MCF 10A (cell line): Measurements from ENCODE around the gene UBL7. TPM values are rescaled to one million over a fixed set of nuclear protein-coding genes. Genes with fewer than 3 reads are reported as not detected.

Experiments
- BruUV-seq: library from RNA; stranded (reverse); fragments of 400-500 nt; replicated peaks from 2 replicates; lab custom pipeline; 2021; lab: Mats Ljungman, UMichigan
- CTCF ChIA-PET: fragments of 300-600 bp; sonication (Branson Sonifier 250); formaldehyde crosslinking; extraction: SDS; loops from one replicate; lab custom pipeline; 2021; ENCODE audit warnings: antibody characterized with exemption, inconsistent platforms; lab: Yijun Ruan, JAX
- POLR2A ChIA-PET: fragments of 300-600, 350-650 bp; sonication (Branson Sonifier 250); formaldehyde crosslinking; extraction: SDS; loops from one replicate; lab custom pipeline; 2020; ENCODE audit warnings: antibody characterized with exemption, inconsistent platforms; lab: Yijun Ruan, JAX
- DNase-seq: peaks from one replicate; pipeline ENCODE4 v3.0.0-alpha.2; 2018; ENCODE audit not compliant: unreplicated experiment
- H3K27ac Mint-ChIP-seq: one replicate; pipeline ENCODE4 v1.8.0; 2022; ENCODE audit warnings: mild to moderate bottlenecking, low read depth, mixed read lengths; ENCODE audit not compliant: unreplicated experiment
- H3K27me3 Mint-ChIP-seq: one replicate; pipeline ENCODE4 v1.8.0; 2022; ENCODE audit warnings: mixed read lengths; ENCODE audit not compliant: insufficient read depth, unreplicated experiment
- H3K36me3 Mint-ChIP-seq: one replicate; pipeline ENCODE4 v1.8.0; 2022; ENCODE audit warnings: mild to moderate bottlenecking, moderate library complexity, mixed read lengths; ENCODE audit not compliant: insufficient read depth, unreplicated experiment
- H3K4me1 Mint-ChIP-seq: one replicate; pipeline ENCODE4 v1.8.0; 2022; ENCODE audit warnings: mixed read lengths; ENCODE audit not compliant: insufficient read depth, unreplicated experiment
- H3K4me3 Mint-ChIP-seq: one replicate; pipeline ENCODE4 v1.8.0; 2022; ENCODE audit warnings: mild to moderate bottlenecking, moderate library complexity, mixed read lengths; ENCODE audit not compliant: unreplicated experiment
- H3K9me3 Mint-ChIP-seq: one replicate; pipeline ENCODE4 v1.8.0; 2022; ENCODE audit warnings: mixed read lengths; ENCODE audit not compliant: unreplicated experiment
- intact Hi-C: fragments of 100-400 bp; cut with micrococcal nuclease; formaldehyde crosslinking; loops from 2 replicates; pipeline ENCODE4 v1.14.1; 2022
- total RNA-seq: library from RNA; stranded (reverse); gene quantifications from 2 replicates; pipeline ENCODE4 v1.2.3, GENCODE V29; 2022
- TF ChIP-seq, protein P1 (sequence below): fragments of 200-600 bp; IDR thresholded peaks from one replicate; pipeline ENCODE4 v1.8.0; 2022; ENCODE audit warnings: antibody characterized with exemption, mild to moderate bottlenecking; ENCODE audit not compliant: unreplicated experiment

Gene UBL7
- total RNA-seq, 1 experiment from 2014 or later: 56.4 TPM

DNA sequence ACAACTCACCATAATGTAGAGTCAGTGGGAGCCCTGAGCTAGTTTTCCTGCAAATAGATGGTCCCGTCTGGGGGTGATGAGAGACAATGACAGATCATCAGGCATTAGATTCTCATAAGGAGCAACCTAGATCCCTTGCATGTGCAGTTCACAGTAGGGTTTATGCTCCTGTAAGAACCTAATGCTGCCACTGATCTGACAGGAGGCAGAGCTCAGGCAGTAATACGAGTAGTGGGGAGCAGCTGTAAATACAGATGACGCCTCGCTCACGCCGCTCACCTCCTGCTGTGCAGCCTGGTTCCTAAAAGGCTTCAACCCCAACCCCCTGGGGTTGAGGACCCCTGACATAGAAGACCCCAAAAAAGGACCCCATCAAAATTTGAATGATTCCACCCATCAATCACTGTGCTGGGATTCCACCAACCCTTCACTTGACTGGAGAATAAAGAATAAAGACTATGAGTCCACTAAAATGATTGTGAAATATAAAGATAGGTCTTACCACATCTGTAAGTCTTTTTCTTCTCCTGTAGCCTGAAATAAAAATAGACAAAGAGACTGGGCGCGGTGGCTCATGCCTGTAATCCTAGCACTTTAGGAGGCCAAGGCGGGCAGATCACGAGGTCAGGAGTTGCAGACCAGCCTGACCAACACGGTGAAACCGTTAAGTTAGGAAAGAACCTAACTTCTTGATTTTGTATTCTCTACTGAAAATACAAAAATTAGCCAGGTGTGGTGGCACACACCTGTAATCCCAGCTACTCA, 9.9 kb upstream of the UBL7 start:
- Mint-ChIP-seq H3K4me1 (no peaks in the 10 kb centered on the region), H3K9me3 (no peaks in the 10 kb centered on the region), H3K4me3 (no peak overlapping the region), H3K36me3 (no peaks in the 10 kb centered on the region), H3K27ac (no peak overlapping the region), H3K27me3 (no peaks in the 10 kb centered on the region)
- POLR2A ChIA-PET: interaction anchor here (1.0 to 3.1 kb wide), 2 partner anchors 9 to 10 kb away, joined by 4 to 12 read pairs; partner anchors contain the start of gene UBL7
- TF ChIP-seq, protein P1, sequence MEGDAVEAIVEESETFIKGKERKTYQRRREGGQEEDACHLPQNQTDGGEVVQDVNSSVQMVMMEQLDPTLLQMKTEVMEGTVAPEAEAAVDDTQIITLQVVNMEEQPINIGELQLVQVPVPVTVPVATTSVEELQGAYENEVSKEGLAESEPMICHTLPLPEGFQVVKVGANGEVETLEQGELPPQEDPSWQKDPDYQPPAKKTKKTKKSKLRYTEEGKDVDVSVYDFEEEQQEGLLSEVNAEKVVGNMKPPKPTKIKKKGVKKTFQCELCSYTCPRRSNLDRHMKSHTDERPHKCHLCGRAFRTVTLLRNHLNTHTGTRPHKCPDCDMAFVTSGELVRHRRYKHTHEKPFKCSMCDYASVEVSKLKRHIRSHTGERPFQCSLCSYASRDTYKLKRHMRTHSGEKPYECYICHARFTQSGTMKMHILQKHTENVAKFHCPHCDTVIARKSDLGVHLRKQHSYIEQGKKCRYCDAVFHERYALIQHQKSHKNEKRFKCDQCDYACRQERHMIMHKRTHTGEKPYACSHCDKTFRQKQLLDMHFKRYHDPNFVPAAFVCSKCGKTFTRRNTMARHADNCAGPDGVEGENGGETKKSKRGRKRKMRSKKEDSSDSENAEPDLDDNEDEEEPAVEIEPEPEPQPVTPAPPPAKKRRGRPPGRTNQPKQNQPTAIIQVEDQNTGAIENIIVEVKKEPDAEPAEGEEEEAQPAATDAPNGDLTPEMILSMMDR: no peak
- CTCF ChIA-PET: interaction anchor here (1.0 kb wide), 1 partner anchor 32 kb away, joined by 3 read pairs; no protein-coding TSS in a partner anchor
- intact Hi-C loops: no loop called here
- BruUV-seq: no TSS peak
- no peak for DNase-seq

DNA sequence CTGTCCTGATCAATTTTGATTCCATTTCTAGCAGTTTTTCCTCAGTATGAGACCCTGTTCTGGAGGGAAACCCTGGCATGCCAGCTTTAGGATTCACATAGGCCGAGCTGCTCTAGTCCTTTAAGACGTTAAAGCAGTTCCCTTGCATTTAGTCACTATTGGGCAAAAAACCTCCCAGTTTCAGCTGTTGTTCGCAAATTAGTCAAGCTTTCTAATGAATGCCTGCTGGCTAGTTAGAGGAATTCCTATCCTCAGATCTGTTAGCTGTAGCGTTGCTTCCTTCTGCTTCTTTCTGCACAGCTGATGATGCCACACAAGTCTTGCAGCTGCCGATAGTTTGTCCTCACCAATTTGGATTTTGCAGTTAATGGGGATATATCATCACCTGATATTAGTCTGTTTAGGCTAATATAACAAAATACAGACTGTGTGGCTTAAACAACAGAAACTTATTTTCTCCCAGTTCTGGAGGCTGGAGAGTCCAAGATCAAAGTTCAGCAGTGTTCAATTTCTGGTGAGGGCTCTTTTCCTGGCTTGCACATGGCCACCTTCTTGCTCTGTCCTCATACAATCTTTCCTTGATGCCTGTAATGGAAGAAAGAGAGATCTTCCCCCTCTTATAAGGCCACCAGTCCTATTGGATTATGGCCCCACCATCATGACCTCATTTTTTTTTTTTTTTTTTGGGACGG, 7.5 kb upstream of the UBL7 start:
- no TSS peak for BruUV-seq

DNA sequence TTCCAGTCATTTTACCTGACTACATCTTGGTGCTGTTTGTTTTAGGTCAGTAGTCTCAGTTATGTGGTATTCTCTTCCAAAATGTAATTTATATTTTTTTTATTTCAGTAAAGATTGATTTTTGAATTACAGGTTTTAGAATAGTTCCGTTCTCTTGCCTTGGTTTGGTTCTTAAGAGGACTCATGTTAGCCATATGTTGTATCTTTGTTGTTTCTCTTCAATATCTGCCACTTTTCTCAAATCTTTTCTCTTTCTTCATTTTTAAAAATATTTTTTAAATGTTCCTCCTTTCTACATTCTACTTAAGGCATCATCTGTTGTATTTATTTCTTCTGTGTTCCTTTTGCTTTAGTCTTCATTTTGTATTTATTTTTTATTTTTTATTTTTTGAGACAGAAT, 5.6 kb upstream of the UBL7 start:
- ChIA-PET POLR2A (no interaction called here), CTCF (interaction anchor here (0.6 kb wide), 1 partner anchor 30 kb away, joined by 3 read pairs; no protein-coding TSS in a partner anchor)
- peaks cover 13% of the 10 kb centered on the region for H3K9me3 Mint-ChIP-seq
- no peak overlapping the region for H3K4me3 Mint-ChIP-seq
- TF ChIP-seq, protein P1: no peak
- no peaks in the 10 kb centered on the region for H3K36me3 Mint-ChIP-seq
- BruUV-seq: no TSS peak
- no peaks in the 10 kb centered on the region for H3K27me3 Mint-ChIP-seq
- H3K27ac Mint-ChIP-seq: no peak overlapping the region
- DNase-seq: no peak
- intact Hi-C loops: loop anchor here (10.0 kb wide), 2 partner anchors 148 to 298 kb away; partner anchors contain the start of gene CLK3
- H3K4me1 Mint-ChIP-seq: peaks cover 24% of the 10 kb centered on the region

More for the DNA sequence above, 7.5 kb upstream of the UBL7 start:
- intact Hi-C loops: loop anchor here (10.0 kb wide), 2 partner anchors 146 to 296 kb away; partner anchors contain the start of gene CLK3
- Mint-ChIP-seq H3K27ac (no peak overlapping the region), H3K4me1 (peaks cover 5% of the 10 kb centered on the region), H3K9me3 (peaks cover 9% of the 10 kb centered on the region), H3K4me3 (no peak overlapping the region), H3K36me3 (no peaks in the 10 kb centered on the region), H3K27me3 (no peaks in the 10 kb centered on the region)
- POLR2A ChIA-PET: interaction anchor here (0.6 kb wide), 1 partner anchor 256 kb away, joined by 3 read pairs; no protein-coding TSS in a partner anchor
- TF ChIP-seq, protein P1: no peak
- no peak for DNase-seq
- CTCF ChIA-PET: interaction anchor here (0.6 kb wide), 3 partner anchors 75 to 596 kb away, joined by 3 to 4 read pairs (median 3); no protein-coding TSS in a partner anchor

DNA sequence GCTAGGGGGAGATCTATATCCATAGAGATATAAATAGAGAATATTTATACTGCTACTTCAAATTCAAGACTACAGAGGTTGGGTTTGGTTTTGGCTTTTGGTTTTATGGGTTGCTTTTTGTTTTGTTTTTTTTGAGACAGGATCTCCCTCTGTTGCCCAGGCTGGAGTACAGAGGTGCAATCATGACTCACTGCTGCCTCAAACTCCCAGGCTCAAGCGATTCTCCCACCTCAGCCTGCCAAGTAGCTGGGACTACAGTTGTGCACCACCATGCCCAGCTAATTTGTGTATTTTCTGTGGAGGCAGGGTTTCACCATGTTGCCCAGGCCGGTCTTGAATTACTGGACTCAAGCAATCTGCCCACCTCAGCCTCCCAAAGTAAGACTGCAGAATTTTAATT, 3.9 kb upstream of the UBL7 start:
- Mint-ChIP-seq H3K36me3 (peaks cover 3% of the 10 kb centered on the region), H3K27ac (no peak overlapping the region)
- CTCF ChIA-PET: interaction anchor here (0.7 to 1.3 kb wide), 3 partner anchors 83 to 110 kb away, joined by 3 to 5 read pairs (median 3); no protein-coding TSS in a partner anchor

More for the DNA sequence above, 3.9 kb upstream of the UBL7 start:
- Mint-ChIP-seq H3K9me3 (peaks cover 13% of the 10 kb centered on the region), H3K4me3 (no peak overlapping the region), H3K4me1 (peaks cover 30% of the 10 kb centered on the region), H3K27me3 (no peaks in the 10 kb centered on the region)
- no peak for DNase-seq
- intact Hi-C loops: loop anchor here (10.0 kb wide), 2 partner anchors 150 to 300 kb away; partner anchors contain the start of gene CLK3
- no TSS peak for BruUV-seq
- TF ChIP-seq, protein P1: no peak
- POLR2A ChIA-PET: no interaction called here
